ENCODE measurements around the gene CPED1.
A peak's percentile ranks its signal among the peaks of the same experiment; 100 is the strongest.

Gene CPED1

GRCh38 chr7:120988591-120989256 lies at the start of gene CPED1:
CPED1 (plus strand) TSS chr7:120988711; CDS start chr7:120989622, 911 bp downstream.
- DNase-seq (ENCODE audit: low read depth, low spot score): no peak
- peak within 1 kb of the TSS; percentile 63 for H3K4me3 ChIP-seq (ENCODE audit: low read depth, low read length)
- POLR2A ChIA-PET: interaction anchor here (0.5 to 4.4 kb wide), 3 partner anchors 18 to 94 kb away, joined by 3 to 41 read pairs (median 3); no protein-coding TSS in a partner anchor
- CTCF ChIA-PET: interaction anchor here (0.5 to 9.1 kb wide), 23 partner anchors 10 to 348 kb away, joined by 3 to 219 read pairs (median 10); partner anchors contain the start of gene ING3
- TF ChIP-seq, protein P1, sequence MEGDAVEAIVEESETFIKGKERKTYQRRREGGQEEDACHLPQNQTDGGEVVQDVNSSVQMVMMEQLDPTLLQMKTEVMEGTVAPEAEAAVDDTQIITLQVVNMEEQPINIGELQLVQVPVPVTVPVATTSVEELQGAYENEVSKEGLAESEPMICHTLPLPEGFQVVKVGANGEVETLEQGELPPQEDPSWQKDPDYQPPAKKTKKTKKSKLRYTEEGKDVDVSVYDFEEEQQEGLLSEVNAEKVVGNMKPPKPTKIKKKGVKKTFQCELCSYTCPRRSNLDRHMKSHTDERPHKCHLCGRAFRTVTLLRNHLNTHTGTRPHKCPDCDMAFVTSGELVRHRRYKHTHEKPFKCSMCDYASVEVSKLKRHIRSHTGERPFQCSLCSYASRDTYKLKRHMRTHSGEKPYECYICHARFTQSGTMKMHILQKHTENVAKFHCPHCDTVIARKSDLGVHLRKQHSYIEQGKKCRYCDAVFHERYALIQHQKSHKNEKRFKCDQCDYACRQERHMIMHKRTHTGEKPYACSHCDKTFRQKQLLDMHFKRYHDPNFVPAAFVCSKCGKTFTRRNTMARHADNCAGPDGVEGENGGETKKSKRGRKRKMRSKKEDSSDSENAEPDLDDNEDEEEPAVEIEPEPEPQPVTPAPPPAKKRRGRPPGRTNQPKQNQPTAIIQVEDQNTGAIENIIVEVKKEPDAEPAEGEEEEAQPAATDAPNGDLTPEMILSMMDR (IDR thresholded peaks at IDR 0.05; ENCODE audit: insufficient read depth, low read length, missing control alignments): no peak

DNA sequence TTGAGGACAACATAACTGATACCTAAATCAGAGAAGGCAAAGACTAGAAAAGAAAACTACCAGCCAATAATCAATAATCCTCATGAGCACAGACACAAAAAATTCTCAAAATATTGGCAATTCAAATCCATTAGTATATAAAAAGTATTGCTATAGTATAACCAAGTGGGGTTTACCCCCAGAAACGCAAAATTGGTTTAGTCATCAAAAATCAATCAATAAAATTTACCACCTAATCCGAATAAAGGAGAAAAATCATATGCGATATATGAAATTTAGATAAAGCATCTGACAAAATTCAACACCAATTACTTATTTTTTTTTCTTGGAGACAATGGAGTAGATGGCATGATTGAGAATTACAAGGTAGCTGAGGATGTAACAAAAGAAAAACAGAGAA lies 49.2 kb upstream of the CPED1 start:
- no peak for DNase-seq (ENCODE audit: low read depth, low spot score)
- CTCF ChIA-PET: no interaction called here
- TF ChIP-seq, protein P1 (IDR thresholded peaks at IDR 0.05; ENCODE audit: insufficient read depth, low read length, missing control alignments): no peak
- H3K4me3 ChIP-seq (ENCODE audit: low read depth, low read length): no peak overlapping the region
- POLR2A ChIA-PET: no interaction called here

- no peak for DNase-seq (ENCODE audit: low read depth, low spot score)
These were observed 47.4 kb upstream of the CPED1 start for GRCh38 chr7:120941064-120941463.

GRCh38 chr7:120941856-120942255 lies 46.7 kb upstream of the CPED1 start:
- CTCF ChIA-PET: interaction anchor here (1.0 to 2.5 kb wide), 3 partner anchors 133 to 150 kb away, joined by 3 to 21 read pairs (median 14); no protein-coding TSS in a partner anchor
- POLR2A ChIA-PET: no interaction called here
- TF ChIP-seq, protein P1 (IDR thresholded peaks at IDR 0.05; ENCODE audit: insufficient read depth, low read length, missing control alignments): no peak
- H3K4me3 ChIP-seq (ENCODE audit: low read depth, low read length): no peak overlapping the region
- no peak for DNase-seq (ENCODE audit: low read depth, low spot score)

More at GRCh38 chr7:120941064-120941463, 47.4 kb upstream of the CPED1 start:
- TF ChIP-seq, protein P1 (IDR thresholded peaks at IDR 0.05; ENCODE audit: insufficient read depth, low read length, missing control alignments): no peak
- POLR2A ChIA-PET: no interaction called here
- H3K4me3 ChIP-seq (ENCODE audit: low read depth, low read length): no peak overlapping the region
- CTCF ChIA-PET: interaction anchor here (0.8 to 2.3 kb wide), 4 partner anchors 28 to 149 kb away, joined by 3 to 14 read pairs (median 4); no protein-coding TSS in a partner anchor

- POLR2A ChIA-PET: no interaction called here
- DNase-seq (ENCODE audit: low read depth, low spot score): no peak
These were observed 45.6 kb upstream of the CPED1 start for GRCh38 chr7:120942861-120943260.

More at GRCh38 chr7:120942861-120943260, 45.6 kb upstream of the CPED1 start:
- no peak overlapping the region for H3K4me3 ChIP-seq (ENCODE audit: low read depth, low read length)
- TF ChIP-seq, protein P1 (IDR thresholded peaks at IDR 0.05; ENCODE audit: insufficient read depth, low read length, missing control alignments): no peak
- CTCF ChIA-PET: interaction anchor here (1.0 to 2.5 kb wide), 2 partner anchors 136 to 151 kb away, joined by 4 to 21 read pairs; no protein-coding TSS in a partner anchor

All from AG04449 (cell line).